T-helper 17 cell (primary cell): ENCODE measurements around the gene TET1. TPM values are rescaled to one million over a fixed set of nuclear protein-coding genes. Genes with fewer than 3 reads are reported as not detected.
"Not testable (repeated sequence)": the region's sequence is repeated elsewhere in the genome, so short reads cannot be mapped to it uniquely, and the experiment has no call there.

Source experiments
- ATAC-seq: fragments of 150-1000 bp; cut with Tn5 transposase; 2 replicates; pipeline ENCODE4 v1.10.0; 2021; ENCODE audit warnings: mild to moderate bottlenecking, moderate library complexity
- DNase-seq, 3 donors: peaks; one replicate each; pipeline versions ENCODE4 v3.0.0 to v3.0.0-alpha.2; 2020 to 2021
- H3K9me3 ChIP-seq: one replicate; pipeline ENCODE4 v1.7.0; 2013; ENCODE audit warnings: low read length, mild to moderate bottlenecking; ENCODE audit not compliant: control insufficient read depth, poor library complexity, severe bottlenecking
- H3K27ac Mint-ChIP-seq: one replicate; pipeline ENCODE4 v1.8.0; 2022; ENCODE audit warnings: mild to moderate bottlenecking, moderate library complexity, mixed read lengths
- H3K27me3 Mint-ChIP-seq: one replicate; pipeline ENCODE4 v1.8.0; 2022; ENCODE audit warnings: mixed read lengths
- H3K36me3 Mint-ChIP-seq: one replicate; pipeline ENCODE4 v1.8.0; 2022; ENCODE audit warnings: low read depth, mixed read lengths
- H3K4me1 Mint-ChIP-seq: one replicate; pipeline ENCODE4 v1.8.0; 2022; ENCODE audit warnings: mild to moderate bottlenecking, mixed read lengths
- H3K4me3 Mint-ChIP-seq: one replicate; pipeline ENCODE4 v1.8.0; 2022; ENCODE audit warnings: mild to moderate bottlenecking, moderate library complexity, mixed read lengths
- total RNA-seq, 4 donors: library from RNA in 2 of 4; stranded (reverse) in 2 of 4; gene quantifications; one replicate each; pipeline ENCODE4 v1.2.3 and lab custom pipeline; 2022 to 2026

Gene TET1
- total RNA-seq, 2 donors from 2014 or later = 2.2 to 2.8 TPM

DNA sequence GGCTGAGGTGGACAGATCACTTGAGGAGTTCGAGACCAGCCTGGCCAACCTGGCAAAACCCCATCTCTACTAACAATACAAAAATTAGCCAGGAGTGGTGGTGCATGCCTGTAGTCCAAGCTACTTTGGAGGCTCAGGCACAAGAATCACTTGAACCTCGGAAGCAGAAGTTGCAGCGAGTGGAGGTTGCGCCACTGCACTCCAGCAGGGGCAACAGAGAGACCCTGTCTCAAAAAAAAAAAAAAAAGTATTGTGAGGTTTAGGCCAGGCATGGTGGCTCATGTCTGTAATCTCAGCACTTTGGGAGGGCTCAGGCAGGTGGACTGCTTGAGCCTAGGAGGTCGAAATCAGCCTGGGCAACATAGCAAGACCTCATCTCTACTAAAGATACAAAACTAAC, 16.0 kb downstream of the TET1 start:
- Mint-ChIP-seq H3K36me3 (no peaks in the 10 kb centered on the region), H3K27me3 (no peaks in the 10 kb centered on the region), H3K4me3 (no peak overlapping the region), H3K4me1 (peaks cover 11% of the 10 kb centered on the region), H3K27ac (no peak overlapping the region)
- no peaks in the 10 kb centered on the region for H3K9me3 ChIP-seq
- no peak for DNase-seq
- no peak for ATAC-seq

DNA sequence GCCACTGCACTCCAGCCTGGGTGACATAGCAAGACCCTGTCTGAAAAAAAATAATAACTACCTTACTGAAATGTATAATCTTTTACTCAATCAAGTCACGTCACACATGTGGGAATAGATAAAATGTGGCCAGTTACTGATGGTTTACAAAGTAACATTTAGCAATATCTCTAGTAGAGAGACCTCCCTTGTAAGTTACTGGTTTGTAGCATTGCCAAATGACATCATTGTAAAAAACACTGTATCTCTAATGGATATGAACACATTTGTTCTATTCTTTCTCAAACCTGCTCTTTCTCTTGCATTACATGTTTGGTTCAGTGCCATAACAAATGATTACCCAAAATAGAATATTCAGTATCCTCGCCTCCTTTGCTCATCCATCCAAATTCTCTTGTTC, 18.8 kb downstream of the TET1 start:
- DNase-seq = no peak
- Mint-ChIP-seq H3K27me3 (no peaks in the 10 kb centered on the region), H3K4me3 (no peak overlapping the region), H3K36me3 (no peaks in the 10 kb centered on the region), H3K27ac (no peak overlapping the region), H3K4me1 (peaks cover under 1% of the 10 kb centered on the region)
- H3K9me3 ChIP-seq = no peaks in the 10 kb centered on the region
- ATAC-seq = no peak

DNA sequence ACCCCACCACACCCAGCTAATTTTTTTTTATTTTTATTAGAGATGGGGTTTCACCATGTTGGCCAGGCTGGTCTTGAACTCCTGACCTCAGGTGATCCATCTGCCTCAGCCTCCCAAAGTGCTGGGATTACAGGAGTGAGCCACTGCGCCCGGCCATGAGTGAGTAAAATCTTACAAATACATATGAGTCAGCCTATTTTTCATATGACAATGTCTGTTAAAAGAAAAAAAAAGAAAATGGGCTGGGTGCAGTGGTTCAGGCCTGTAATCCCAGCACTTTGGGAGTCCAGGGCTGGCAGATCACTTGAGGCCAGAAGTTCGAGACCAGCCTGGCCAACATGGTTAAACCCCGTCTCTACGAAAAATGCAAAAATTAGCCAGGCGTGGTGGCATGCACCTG, 24.1 kb downstream of the TET1 start:
- DNase-seq, H3K27me3 Mint-ChIP-seq, H3K27ac Mint-ChIP-seq, H3K9me3 ChIP-seq, H3K4me1 Mint-ChIP-seq, H3K4me3 Mint-ChIP-seq, ATAC-seq, H3K36me3 Mint-ChIP-seq: not testable (repeated sequence)

DNA sequence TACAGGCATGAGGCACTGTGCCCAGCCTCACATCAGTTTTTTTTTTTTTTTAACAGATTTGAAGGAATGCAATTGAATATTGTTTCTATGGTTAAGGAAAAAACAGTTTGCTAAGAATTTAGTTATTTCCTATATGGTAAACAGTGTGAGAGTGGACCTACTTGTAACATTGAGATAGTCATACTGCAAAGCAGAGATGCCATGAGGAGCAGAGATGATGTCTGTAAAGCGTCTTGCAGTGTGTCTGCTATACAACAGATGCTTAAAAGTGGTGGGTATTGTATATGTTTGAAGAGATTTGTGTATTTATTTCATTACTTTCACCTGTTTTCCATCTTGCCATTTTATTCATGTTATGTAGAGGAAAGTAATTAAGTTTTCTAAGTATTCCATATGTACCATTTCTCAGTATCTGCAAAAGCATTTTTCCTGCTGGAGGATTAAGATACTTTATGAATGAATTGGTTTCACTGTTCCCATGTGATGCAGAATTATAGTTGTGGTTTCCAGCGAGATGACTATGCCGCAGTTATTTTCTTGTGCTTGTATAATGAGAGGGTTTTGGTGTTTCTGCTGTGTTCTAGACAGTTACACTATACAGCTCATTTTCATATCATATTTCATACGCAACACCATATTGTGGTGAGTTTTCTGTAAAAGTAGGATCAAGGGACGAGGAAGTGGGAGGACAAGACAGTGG, 26.6 kb downstream of the TET1 start:
- H3K36me3 Mint-ChIP-seq = no peaks in the 10 kb centered on the region
- no peaks in the 10 kb centered on the region for H3K9me3 ChIP-seq
- peak overlapping the region; percentile 59 for H3K4me3 Mint-ChIP-seq
- no peak for ATAC-seq
- peaks cover 11% of the 10 kb centered on the region for H3K4me1 Mint-ChIP-seq
- DNase-seq = no peak
- H3K27me3 Mint-ChIP-seq = peaks cover 4% of the 10 kb centered on the region
- H3K27ac Mint-ChIP-seq = no peak overlapping the region

DNA sequence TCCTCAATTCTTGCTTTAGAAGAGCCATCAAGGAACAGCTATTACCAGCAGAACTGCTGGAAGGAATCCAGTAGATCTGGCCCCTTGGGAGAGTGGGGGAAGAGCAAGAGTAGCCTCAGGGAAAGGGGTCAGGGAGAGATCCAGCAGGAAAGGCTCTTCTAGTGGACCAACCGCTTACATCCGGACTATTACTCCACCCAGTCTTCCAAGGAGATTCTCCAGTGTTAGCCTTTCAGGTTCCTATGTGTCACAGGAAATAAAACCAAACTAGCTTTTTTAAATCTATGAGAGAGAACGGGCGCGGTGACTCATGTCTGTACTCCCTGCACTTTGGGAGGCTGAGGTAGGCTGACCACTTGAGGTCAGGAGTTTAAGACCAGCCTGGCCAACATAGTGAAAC, 34.3 kb downstream of the TET1 start:
- Mint-ChIP-seq H3K27ac (peak overlapping the region; percentile 51), H3K4me3 (no peak overlapping the region), H3K4me1 (peaks cover 2% of the 10 kb centered on the region), H3K36me3 (no peaks in the 10 kb centered on the region), H3K27me3 (no peaks in the 10 kb centered on the region)
- DNase-seq (no peak), ATAC-seq (no peak)
- H3K9me3 ChIP-seq = no peaks in the 10 kb centered on the region

DNA sequence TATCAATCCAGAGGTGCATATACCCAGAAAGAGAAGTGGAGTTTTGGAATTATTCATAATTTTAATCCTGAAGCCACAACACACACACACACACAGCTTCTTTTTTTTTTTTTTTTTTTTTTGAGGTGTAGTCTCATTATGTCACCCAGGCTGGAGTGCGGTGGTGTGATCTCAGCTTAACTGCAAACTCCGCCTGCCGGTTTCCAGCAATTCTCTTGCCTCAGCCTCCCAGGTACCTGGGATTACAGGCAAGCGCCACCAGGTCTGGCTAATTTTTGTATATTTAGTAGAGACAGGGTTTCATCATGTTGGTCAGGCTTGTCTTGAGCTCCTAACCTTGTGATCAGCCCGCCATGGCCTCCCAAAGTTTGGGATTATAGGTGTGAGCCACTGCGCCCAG, 35.4 kb downstream of the TET1 start:
- Mint-ChIP-seq H3K36me3 (no peaks in the 10 kb centered on the region), H3K4me1 (peaks cover 7% of the 10 kb centered on the region), H3K27me3 (no peaks in the 10 kb centered on the region), H3K27ac (no peak overlapping the region), H3K4me3 (no peak overlapping the region)
- ATAC-seq (no peak), DNase-seq (no peak)
- no peaks in the 10 kb centered on the region for H3K9me3 ChIP-seq

DNA sequence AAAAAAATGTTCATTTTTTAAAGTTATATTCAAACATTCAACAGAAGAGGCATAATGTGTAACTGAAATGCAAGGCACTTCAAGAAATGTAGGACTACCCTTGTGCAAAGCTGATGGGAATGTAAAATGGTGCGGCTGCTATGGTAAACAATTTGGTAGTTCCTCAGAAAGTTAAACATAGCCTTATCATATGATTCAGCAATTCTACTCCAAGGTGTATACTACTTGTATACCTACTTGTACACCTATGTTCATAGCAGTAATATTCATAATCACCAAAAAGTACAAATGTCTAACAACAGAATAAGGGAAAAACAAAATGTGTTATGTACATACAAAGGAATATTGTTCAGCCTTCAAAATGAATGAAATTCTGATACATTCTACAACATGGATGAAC, 37.3 kb downstream of the TET1 start:
- H3K27me3 Mint-ChIP-seq = no peaks in the 10 kb centered on the region
- DNase-seq (no peak), ATAC-seq (no peak)
- no peaks in the 10 kb centered on the region for H3K9me3 ChIP-seq
- H3K27ac Mint-ChIP-seq = peak overlapping the region; percentile 37
- H3K4me3 Mint-ChIP-seq = no peak overlapping the region
- H3K4me1 Mint-ChIP-seq = peaks cover 19% of the 10 kb centered on the region
- H3K36me3 Mint-ChIP-seq = no peaks in the 10 kb centered on the region

DNA sequence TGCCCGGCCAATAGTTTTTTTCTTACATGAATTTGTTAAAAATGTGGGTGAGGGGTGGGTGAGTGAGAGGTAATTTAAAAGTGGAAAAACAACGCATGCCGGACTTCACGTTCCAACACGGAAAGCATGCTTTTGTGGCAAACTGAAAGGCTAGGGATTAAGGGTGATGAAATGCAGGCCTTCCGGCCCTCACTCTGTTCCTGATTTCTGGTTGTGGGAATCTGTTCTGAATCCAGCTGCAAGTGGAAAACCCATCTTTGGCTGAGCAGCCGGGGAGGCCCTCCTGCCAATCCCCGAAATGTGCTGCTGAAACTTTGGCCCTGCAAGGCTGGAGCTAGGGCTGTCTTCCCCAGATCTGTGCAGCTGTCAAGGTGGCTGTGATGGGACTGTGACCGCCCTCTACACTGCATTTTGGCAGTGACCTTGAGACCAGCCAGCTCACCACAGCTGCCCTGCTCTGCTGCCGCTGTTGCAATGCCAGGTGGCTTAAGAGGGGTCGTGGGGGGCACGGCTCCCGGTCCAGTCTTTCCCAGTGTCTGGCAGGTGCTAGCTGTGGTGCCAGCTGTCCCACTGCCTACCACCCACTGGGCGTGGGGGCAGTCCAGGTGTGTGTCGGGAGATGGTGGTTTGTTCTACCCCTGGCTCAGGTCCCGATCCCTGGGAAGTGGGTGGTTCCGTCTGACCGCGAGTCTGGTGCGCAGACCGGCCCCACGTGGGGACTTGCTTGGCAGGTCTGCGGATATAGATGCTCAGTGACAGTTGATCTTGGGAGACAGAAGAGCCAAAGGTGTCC, 39.0 kb downstream of the TET1 start:
- H3K4me1 Mint-ChIP-seq = peaks cover 24% of the 10 kb centered on the region
- H3K36me3 Mint-ChIP-seq = peaks cover 2% of the 10 kb centered on the region
- no peak overlapping the region for H3K27ac Mint-ChIP-seq
- no peak for DNase-seq
- no peaks in the 10 kb centered on the region for H3K9me3 ChIP-seq
- no peaks in the 10 kb centered on the region for H3K27me3 Mint-ChIP-seq
- no peak for ATAC-seq
- no peak overlapping the region for H3K4me3 Mint-ChIP-seq

DNA sequence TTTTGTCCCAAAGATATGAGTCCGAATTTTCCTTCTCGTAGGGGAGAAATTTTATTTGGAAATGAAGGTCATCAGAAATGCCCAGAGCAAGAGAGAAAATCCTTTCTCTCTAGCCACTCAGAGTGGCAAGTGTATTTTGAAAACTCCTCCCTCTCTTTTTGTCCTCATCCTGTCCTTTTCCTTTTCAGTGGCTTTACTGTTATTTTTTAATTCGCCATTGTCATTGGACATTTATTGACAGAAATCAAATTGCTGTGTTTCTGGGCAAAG, 39.6 kb downstream of the TET1 start:
- ATAC-seq (no peak), DNase-seq (no peak)
- Mint-ChIP-seq H3K4me1 (peaks cover 26% of the 10 kb centered on the region), H3K4me3 (peak overlapping the region; percentile 93), H3K27me3 (no peaks in the 10 kb centered on the region), H3K27ac (peak overlapping the region; percentile 75), H3K36me3 (peaks cover 2% of the 10 kb centered on the region)
- no peaks in the 10 kb centered on the region for H3K9me3 ChIP-seq

DNA sequence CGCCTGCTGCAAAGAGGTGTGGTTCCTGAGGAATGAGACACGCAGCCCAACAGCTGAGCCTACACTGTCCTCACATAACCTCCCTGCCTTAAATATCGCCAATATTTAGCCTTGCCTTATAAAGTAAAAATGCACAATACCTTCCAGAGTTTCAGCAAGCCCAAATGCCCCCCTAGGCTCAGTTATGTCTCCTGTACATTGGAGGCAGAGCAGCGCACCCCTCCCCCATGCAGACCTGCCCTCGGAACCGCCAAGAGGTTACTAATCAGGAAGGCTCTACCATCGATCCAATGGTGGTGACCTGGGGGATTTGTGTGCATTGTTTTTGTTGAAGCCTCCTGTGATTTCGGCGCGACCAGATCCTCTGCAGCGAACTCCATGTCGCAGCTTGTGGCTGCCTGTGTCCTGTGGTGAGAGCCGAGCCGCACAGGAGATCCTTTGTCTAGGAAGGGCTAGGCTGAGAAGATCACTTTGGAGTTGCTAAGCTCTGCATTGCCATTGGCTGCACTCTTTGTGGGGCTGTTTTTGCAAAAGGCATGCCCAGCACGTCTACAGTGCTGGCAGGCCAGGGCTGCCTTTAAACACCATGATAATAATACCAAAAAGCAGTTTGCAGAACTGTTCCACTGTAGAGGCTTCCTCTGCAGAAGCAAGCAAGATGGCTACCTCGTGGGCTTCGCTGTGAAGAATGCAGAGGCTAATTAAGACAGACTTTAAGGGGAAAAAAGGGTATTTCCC, 40.1 kb downstream of the TET1 start:
- H3K4me1 Mint-ChIP-seq = peaks cover 26% of the 10 kb centered on the region
- H3K36me3 Mint-ChIP-seq = peaks cover 2% of the 10 kb centered on the region
- no peaks in the 10 kb centered on the region for H3K27me3 Mint-ChIP-seq
- DNase-seq = peak; percentile 14 to 32 (median 16)
- peak overlapping the region; percentile 93 for H3K4me3 Mint-ChIP-seq
- H3K27ac Mint-ChIP-seq = peak overlapping the region; percentile 75
- H3K9me3 ChIP-seq = no peaks in the 10 kb centered on the region
- ATAC-seq = peak; percentile 94

DNA sequence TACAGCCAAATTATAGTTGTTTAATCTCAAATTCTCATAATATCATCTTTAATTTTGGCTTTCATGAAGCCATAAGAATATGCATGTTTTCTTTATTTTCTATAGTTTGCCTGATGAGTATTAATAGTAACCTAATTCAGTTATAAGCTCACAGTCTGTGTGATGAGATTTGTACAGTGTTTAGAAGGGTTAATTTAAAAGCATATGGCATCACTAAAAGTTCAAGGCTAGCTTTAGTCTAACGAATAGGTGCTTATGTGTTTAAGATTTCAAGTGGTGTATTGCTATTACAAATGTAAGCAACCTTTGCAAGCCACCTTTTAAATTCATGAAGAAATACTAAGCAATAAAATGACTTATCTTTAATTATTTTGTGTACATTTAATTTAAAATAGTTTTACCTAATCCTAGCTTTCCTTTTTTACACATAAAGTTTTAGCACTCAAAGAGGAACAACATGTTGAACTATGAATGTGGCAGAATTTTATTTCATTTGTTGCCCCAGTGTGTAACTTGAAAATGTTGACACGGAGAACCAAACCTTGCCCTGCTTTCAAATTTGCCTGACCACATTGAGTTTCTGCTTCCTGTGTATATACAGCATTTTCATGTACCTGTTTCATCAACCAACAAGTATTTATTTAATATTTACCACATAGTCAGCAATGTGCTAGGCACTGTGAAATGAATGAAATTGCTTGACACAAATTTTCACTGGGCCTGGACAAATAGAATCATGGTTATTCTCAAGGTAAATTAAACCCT, 41.5 kb downstream of the TET1 start:
- Mint-ChIP-seq H3K36me3 (peaks cover 2% of the 10 kb centered on the region), H3K27me3 (no peaks in the 10 kb centered on the region), H3K27ac (peak overlapping the region; percentile 75), H3K4me3 (peak overlapping the region; percentile 93), H3K4me1 (peaks cover 26% of the 10 kb centered on the region)
- DNase-seq (no peak), ATAC-seq (no peak)
- no peaks in the 10 kb centered on the region for H3K9me3 ChIP-seq

DNA sequence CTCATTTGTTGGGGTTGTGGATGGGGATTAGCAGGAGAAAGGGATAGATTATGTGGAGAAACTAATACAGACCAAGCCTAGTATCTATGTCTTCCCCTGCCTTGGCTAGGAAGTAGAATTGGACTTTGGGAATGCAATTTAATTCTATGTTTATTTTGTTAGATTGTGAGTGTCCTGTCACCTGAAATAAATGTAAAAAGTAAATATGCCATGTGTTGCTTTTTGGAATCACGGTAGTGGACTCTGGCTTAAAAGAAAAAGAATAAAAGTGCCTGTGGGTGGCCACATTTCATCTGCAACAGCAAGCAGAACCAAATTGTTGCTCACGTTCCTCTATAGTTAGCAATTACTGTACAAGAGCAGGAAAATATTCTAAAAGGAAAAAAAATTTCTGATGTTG, 42.3 kb downstream of the TET1 start:
- ATAC-seq (no peak), DNase-seq (no peak)
- H3K27ac Mint-ChIP-seq = peak overlapping the region; percentile 51
- H3K4me3 Mint-ChIP-seq = peak overlapping the region; percentile 22
- H3K36me3 Mint-ChIP-seq = peaks cover 2% of the 10 kb centered on the region
- H3K27me3 Mint-ChIP-seq = no peaks in the 10 kb centered on the region
- peaks cover 26% of the 10 kb centered on the region for H3K4me1 Mint-ChIP-seq
- H3K9me3 ChIP-seq = no peaks in the 10 kb centered on the region

DNA sequence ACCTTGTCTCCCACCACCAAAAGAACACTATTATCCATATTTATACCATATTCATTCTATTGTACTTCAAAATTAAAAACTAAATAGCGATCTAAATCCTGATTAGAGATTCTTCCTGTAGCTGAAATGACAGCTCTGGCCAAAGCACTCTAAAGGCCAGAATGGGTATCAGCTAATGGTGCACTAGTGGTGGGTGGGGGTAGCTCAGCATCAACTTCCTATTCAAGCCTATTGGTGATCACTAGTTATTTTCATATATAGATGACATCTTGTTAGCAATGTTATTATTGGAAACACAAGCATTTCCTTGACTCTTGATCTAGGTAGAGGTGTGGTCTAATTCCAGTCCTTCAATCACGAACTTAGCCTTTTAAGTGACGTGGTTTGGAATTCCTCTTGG, 43.6 kb downstream of the TET1 start:
- Mint-ChIP-seq H3K36me3 (peaks cover 2% of the 10 kb centered on the region), H3K27me3 (no peaks in the 10 kb centered on the region), H3K4me3 (no peak overlapping the region), H3K27ac (no peak overlapping the region), H3K4me1 (peaks cover 26% of the 10 kb centered on the region)
- ATAC-seq = no peak
- no peak for DNase-seq
- no peaks in the 10 kb centered on the region for H3K9me3 ChIP-seq
